H1 (cell line): ENCODE data around the gene CLDND1.

Source experiments
- SP1 ChIP-seq: IDR thresholded peaks from 2 replicates; pipeline ENCODE4 v1.6.1; 2011; ENCODE audit warnings: low read depth, low read length
- TF ChIP-seq, protein P1 (sequence below): IDR thresholded peaks from 2 replicates; pipeline ENCODE4 v1.6.1; 2011; ENCODE audit warnings: low read length, improper control_type of control experiment

DNA sequence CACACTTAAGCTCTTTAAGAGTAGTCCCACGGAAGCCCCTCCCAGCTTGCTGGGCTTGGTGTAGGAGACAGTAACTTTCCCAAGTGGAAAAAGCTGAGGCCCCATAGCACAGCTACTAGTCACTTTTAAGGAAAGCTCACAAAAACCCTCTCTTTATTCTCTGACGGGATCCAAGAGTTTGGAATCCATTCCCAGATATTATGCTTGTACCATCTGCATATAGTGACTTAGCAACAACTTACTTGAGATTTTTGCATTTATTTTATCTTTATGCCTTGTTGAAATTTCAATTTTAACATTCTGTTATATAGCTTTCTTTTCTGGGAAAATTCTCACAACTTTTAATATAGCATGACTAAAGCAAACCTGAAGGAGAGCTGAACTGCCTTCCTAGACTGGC, 28.5 kb upstream of the CLDND1 start:
- TF ChIP-seq, protein P1, sequence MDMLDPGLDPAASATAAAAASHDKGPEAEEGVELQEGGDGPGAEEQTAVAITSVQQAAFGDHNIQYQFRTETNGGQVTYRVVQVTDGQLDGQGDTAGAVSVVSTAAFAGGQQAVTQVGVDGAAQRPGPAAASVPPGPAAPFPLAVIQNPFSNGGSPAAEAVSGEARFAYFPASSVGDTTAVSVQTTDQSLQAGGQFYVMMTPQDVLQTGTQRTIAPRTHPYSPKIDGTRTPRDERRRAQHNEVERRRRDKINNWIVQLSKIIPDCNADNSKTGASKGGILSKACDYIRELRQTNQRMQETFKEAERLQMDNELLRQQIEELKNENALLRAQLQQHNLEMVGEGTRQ = no peak
- TF ChIP-seq SP1 = no peak
